ENCODE results near the gene GNAT3.

GNAT3 gene

DNA sequence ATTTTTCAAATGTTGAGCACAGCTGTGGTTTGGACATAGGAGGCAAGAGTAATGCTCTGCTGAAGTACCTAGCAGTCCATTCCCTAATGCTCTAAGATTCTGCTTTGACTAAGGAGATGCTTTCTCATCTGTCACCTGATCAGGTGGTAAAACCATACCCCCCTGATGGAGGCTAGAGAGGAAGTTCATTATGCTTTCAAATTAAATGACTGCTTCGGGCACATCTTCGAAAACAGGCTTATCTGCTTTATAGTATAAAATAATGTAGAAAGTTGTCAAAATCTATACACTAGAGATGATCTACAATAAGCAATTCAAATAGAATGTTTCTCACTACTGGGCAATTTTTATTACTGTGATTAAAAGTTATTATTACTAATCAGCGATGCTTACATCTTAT is at the start of gene GNAT3:
Gene GNAT3, minus strand, starts transcription at position 101 of the 400 bp plus-strand sequence. CDS start 138 bp downstream, outside the sequence.
- DNase-seq: no peak

DNA sequence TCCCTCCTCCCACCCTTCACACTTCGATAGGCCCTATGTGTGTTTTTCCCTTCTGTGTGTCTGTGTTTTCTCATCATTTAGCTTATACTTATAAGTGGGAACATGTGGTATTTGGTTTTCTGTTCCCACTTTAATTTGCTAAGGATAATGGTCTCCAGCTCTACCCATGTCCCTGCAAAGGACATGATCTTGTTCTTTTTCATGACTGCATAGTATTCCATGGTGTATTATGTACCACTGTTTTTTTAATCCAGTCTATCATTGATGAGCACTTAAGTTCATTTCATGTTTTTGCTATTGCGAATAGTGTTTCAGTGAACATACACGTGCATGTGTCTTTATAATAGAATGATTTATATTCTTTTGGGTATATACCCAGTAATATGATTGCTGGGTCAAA is 46.3 kb upstream of the GNAT3 start:
- DNase-seq: no peak

DNA sequence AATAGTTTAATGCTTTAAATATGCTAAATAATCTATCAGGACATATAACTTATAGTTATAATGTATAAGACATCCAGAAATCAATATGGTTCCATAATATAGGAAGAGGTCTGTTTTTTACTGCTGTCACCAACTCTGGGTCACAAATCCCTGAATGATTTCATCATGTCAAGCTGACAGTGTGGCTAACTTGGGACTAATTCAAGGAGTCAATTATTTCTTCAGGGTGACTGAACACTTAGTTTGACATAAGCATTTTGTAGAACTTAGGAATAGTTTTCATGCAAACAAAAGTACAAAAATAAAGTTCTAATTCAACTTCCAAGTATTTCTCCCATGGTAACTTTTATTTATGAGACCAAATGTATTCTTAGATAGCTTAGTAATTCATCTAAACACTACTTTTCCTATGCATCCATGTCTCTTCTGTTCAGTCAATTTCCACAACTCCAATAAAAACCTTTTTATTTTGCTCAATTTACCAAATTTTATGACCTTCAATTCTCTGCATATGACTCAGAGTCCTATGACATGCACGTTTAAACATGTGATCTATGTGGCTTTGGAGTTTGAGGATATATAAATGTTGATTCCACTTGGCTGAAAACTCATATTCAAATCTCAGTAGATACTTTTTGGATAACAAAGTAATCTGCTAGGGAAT is 40.3 kb upstream of the GNAT3 start:
- DNase-seq: no peak

DNA sequence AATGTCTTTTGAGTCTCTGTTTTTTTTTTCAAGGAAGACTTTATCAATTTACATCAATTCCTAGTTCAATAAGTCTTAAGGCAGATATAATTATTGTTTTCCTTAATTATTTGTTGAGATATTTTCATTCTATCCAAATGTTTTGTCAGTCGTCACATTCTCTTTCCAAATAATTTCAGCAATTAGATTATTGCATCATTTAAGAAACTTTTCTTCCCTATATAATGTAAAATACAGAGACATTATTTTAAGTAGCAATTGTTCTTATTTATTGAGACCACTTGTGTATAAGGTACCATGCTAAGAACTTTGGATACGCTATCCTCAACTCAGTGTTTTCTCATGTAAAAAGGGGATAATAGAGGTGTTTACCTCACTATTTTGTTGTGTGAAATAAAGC is 38.1 kb upstream of the GNAT3 start:
- no peak for DNase-seq

DNA sequence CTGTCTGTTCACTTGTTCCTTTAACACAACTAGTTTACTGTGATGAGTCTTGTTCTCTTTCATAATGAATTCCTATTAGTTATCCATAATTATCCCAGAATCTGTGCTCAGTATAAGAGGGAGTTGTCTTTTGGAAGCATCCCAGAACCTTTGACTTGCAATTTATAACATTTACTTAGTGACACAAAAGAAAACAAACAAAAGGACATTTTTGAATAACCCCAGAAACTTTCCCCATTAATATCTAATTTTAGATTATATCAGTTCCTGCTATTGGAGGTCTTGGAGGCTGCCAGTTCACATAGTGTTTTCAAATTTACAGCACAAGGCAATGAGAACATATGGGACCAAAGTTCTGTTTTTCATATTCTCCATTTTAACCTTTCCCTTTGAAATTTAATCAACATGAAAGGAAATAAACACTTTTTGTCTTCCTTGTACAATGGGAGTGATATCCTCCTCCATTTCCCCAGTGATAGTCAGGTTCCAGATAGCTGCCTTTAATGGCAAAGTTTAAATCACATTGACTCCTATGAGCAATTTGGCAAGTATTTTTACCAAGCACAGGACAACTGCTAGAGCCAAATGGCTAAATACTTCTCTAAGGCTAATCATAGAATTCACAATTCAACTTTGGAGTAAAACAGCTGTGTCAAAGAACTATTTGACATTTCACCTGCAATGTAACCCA is 37.1 kb upstream of the GNAT3 start:
- no peak for DNase-seq

DNA sequence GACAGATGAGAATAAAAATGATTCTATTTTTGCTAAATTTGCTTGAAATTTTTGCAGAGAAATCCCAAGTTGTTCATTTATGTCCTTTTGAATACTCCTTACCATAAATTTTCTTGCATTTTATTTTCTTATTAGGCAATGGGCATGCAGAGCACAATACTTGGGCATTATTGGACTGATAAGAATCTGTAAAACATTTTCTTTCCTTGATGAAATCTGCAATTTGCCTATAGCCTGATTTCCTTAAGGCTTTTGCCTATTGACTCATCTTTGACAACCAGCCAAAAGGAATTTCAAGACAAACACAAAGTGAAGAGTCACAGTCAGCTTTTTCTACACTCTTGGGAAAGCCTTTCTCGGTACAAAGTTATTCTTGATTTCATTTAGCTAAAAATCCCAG is 30.5 kb upstream of the GNAT3 start:
- DNase-seq: no peak

DNA sequence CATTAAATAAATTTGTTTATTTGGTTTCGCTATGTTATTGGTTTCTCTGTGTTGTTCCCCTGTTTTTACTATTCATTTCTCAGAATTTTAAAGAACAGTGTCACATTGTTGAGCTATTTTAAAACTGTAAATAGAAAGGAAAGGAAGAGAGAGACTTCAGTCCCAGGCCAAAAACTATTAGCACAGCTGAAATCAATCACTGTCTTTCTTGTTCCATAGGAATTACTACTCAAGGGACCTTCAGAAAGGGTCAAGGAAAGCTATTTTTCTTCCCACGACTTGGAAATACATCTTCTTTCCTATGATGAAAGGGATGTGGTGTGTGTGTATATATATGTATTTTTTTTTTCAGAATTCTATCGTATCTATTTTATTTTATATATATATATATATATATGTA is 29.0 kb upstream of the GNAT3 start:
- DNase-seq: no peak

DNA sequence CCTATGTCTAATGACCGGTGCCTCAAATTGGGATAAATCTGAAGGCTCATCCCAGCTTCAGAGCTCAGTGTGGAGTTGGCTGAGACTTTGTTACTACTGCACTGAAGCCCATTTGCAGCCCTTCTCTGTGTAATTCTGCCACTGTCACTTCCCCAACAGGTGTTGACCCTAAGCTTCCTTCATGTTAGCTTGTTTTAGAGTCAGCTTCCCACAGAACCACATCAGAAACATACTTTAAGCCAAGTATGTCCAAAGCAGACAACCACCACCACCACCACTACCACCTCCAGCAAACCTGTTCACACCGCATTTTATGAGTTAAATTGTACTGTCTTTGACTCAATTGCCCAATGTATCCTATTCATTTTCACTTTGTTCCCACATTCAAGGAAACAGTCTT is 25.2 kb upstream of the GNAT3 start:
- DNase-seq: no peak

DNA sequence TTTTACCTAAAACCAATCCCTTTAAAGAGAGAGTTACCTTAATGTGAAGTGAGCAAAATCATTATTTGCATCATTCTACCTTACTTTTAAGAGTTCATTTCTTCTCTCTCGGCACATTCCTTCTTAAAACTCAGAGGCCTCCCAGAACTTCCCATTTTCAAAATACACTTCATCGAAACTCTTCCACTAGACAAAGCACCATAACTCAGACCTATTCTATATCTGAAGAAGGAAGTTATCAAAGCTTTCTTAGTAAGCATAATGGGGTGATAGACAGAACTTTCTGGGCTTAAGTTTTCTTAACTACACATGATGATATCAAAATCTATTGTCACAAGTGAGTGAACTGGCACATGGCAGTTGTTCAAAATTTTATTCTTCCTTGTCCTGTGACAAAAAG is 24.6 kb upstream of the GNAT3 start:
- no peak for DNase-seq

DNA sequence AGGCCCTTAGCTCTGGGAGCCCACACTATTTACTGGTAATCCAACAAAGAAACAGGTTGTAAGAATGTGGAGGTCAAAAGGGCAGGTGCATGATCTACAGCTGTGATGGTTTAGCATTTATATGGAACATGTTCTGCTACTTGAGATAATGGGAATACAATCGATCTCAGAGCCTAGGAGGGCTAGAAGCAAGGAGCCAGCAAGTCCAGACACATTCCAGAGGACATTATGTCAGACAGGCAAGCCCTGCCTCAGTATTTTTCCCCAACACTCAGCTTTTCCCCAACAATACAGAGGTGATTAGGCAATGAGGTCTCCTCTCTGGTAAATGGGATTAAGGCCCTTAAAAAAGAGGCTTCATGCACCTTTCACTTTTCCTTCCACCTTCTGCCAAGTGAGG is 21.4 kb upstream of the GNAT3 start:
- DNase-seq: no peak

DNA sequence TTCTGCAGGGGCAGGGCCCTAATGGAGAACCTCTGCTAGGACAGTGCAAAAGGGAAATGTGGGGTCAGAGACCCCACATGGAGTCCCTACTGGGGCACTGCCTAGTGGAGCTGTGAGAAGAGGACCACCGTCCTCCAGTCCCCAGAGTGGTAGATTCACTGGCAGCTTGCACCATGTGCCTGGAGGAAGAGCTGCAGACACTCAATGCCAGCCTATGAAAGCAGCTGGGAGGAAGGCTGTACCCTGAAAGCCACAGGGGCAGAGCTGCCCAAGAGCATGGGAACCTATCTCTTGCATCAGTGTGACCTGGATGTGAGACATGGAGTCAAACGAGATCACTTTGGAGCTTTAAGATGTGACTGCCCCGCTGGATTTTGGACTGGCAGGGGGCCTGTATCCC is 20.3 kb upstream of the GNAT3 start:
- no peak for DNase-seq

DNA sequence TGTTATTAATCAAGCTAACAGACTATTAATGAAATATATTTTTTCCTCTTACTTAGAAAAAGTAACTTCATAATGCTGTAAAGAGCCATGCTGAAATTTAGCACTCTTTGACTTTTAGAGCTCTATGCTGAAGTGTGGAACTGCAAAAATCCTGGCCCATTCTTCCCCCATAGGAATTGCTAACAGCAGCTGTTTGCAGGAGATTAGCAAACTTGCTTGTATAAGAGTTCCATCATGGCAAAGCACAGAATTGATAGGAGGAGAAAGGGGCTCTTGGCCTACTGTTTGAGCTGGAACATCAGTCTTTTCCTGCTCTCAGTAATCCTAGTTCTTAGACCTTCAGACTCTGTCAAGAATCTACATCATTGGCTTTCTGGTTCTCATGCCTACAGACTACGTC is 18.3 kb upstream of the GNAT3 start:
- no peak for DNase-seq

DNA sequence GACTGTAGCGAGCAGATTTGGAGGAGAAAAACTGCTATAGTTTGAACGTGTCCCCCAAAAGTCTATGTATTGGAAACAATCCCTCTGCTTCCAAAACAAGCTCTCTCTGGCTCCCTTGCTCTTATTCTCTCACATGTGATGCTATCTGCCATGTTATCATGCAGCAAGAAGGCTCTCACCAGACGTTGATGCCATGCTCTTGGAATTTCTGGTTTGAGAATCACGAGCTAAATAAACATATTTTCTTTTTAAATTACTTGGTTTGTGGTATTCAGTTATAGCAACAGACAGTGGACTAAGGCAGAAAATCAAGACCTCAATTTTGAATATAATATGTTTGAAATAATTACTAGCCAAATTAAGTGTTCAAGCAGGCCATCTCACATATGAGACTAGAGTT is 17.5 kb upstream of the GNAT3 start:
- no peak for DNase-seq

DNA sequence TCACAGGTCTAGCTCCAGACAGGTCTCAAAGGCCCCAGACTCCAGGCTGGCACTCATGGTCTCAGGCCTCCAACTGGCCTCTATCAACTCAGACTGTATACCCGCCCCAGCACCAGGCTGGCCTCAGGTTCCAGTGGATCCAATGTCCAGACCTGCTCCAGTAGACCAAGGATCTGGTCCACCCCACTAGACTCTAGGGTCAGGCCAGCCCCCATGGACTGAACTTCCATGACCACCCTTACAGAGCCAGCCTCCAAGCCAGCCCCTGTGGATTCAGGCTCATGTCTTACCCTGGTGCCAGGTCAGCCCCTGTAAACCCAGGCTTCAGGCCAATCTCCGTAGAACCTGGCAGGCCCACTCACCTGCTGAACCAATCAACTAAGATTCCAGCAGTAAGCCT is 16.8 kb upstream of the GNAT3 start:
- no peak for DNase-seq

DNA sequence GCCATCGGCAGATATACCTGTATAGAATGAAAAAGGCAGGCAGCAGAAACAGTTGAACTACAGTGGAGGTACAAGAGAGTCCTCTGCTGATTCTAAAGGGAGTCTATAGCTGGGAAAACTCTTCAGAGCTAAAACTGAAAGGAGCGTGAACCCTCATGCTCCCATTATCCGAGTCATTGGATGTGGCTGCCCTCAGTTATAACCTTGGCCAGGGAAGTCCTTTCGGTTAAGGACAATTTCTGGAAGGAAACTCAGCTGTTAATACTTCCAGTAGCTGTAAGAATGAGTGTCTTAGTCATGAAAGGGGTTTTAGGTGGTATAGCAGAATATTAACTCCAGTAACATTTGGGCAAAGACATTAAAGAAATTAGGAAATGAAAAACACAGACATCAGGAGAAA is 14.6 kb upstream of the GNAT3 start:
- DNase-seq: no peak

DNA sequence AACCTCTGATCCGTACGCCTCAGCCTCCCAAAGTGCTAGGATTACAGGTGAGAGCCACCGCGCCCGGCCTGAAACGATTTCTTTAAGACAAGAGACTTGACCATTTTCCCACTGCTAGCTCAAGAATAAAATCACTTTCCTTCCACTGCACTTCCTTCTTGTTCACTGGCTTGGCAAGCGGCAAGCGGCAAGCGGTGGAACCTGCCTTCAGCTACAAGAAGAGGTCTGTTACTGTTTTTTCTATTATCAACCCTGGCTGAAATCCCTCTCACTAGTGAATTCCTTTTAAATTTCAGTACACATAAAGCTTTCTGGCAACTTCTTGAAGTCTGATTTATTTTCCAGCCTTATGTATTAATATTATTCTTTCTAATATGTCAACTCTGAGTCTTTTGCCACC is 12.8 kb upstream of the GNAT3 start:
- DNase-seq: no peak

DNA sequence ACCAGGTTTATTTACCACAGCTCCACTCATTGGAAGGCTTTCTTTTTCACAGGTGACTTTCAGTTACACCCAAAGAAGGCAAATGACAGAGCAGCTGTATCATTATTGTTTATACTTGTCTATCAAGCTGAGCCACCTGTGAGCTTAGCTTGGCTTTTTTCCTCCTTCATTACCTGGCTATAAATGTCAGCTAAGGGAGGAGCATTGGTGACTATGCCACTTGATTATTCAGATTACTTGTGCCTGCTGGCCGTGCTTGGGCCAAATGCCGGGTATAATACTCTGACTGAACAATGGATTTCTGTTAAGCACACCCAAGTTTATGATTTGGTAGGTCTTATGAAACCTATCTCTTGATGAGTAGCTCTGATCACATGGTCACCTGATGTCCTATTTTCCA is 9.9 kb upstream of the GNAT3 start:
- no peak for DNase-seq

DNA sequence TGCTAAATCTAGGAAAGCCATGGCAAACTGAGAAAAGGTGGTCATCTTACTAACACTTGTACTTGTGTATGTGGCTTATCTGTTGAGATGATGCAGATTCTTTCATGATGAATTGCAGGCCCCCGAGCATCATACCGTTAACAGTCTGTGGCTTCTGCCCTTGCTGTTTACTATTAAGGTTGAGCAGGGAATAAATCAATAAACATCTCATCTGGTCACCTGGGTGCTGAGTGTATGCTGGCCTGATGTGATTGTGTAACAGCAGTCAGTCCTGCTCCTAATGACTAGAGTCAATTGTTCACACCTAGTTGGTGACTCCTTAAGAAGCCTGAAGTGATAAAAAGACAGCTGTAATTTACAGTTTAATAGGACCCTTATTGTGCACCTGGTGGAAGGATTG is 8.3 kb upstream of the GNAT3 start:
- no peak for DNase-seq

DNA sequence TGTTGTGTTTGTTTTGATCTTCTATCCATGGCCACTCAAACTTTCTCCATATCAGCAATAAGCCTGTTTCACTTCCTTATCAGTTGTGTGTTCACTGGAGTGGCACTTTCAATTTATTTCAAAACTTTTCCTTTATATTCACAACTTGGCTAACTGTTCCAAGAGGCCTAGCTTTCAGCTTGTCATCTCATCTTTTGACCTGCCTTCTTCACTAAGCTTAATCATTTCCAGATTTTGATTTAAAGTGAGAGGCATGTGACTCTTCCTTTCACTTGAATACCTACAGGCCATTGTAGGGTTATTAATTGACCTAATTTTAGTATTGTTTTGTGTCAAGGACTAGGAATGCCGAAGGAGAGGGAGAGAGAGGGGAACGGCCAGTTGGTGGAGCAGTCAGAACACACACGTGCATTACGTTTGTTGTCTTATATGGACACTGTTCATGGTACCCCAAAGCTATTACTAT is 5.5 kb upstream of the GNAT3 start:
- no peak for DNase-seq

DNA sequence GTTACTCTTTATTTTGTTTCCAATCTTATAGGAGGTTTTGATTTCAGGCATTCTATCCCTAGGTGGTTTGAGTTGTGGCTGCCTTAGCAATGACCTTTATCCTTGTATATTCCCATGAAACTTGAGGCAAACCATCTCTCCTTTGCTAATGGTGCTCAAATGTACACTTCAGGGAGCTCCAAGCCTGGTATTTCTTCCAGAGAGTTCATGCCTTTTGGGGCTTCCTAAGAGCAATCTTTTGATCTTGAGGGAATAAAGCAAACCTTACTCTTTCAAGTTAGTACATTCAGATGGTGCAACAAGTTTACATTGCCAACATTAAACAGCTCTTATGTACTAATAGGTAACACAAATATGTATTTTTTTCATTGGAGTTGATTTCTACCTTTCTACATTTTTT is 3.4 kb upstream of the GNAT3 start:
- no peak for DNase-seq

DNA sequence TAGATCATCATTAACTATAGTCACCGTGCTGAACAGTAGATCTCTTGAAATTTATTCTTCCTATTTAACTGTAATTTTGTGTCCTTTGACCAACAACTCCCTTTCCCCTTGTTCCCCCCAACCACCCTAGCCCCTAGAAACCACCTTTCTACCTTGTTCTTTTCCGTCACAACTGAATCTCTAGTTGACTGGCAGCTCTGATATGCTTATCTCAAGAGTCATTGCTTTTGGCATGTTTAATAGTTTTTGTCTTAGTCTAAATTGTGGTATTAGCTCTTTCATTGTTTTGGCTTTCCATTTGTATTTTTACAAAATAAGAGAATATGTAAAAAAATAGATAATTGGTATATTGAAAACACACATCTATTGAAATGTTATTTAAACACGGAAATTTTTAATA is 1.8 kb downstream of the GNAT3 start:
- DNase-seq: no peak

DNA sequence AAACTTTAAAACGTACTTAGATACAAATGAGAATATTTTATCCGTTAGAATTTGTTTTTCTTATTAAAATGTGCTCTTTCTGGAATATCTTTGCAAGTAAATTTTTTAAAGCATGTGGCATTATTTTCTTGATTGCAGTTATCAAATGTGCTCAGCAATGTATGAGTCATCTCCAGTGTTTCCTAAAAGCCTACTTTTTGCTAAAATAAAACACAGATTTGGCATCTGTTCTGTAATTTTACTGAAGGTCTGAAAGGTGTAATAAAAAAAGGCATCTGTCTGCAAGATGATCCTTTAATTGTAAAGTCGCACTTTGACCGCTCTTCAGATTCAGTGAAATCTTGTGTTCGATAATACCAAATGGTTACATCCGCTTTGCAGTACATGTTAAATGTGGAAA is 3.4 kb downstream of the GNAT3 start:
- DNase-seq: no peak

DNA sequence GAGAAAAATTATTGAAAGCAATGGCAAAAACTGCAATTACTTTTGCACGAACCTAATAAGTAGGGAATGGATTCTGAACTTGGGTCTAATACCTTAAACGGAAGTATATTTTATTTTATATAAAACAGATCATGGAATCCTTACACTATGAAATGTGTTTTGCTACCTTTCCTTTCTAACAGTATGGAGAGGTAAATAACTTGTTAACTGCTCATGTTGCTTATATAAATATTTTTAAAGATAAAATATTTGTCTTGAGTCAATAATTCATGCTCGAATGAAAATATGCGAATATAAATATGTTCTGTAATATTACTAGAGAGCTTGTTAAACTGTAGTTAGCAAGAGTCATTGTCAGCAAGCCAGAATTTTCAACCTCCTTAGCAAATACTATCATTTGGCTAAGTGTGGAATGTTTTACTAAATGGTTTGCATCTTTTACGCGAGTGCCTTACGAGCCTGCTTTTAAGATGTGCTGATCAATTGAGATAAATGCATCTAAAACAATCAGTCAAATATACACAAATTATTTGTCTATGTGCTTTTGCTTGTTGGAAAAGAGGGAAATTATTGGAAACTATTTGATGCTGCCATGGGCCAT is 5.9 kb downstream of the GNAT3 start:
- DNase-seq: no peak

DNA sequence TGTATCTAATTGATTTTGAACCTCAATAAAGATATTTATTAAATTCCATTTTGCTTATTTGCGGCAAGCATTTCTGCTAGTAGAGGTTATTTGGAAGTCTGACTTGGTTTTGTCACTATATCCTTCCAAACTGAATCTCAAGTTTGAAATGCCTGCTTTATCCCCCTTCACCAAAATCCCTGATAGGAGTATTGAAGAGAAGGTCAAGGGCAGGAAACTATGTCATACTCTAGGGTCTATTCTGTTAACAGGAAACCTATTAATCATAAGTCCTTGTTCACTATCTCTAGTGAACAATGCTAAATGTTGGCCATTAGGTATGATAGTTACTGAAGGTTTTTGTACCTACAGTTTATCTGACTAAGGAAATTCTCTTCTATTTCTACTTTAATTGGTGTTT is 11.5 kb downstream of the GNAT3 start:
- DNase-seq: no peak

Data from activated CD8-positive, alpha-beta memory T cell treated with anti-CD3 and anti-CD28 coated beads for 24 hours (primary cell).